Measurements from ENCODE around the gene INTS11. TPM values are rescaled to one million over a fixed set of nuclear protein-coding genes. Genes with fewer than 3 reads are reported as not detected.

INTS11 gene
- total RNA-seq, 1 donor from 2014 or later, result 66.3 TPM

GRCh38 chr1:1340185-1340584 lies 15.7 kb upstream of the INTS11 start:
- FAIRE-seq (no peak), DNase-seq (ENCODE audit: low read depth) (no peak)
- no peaks in the 10 kb centered on the region for H3K27me3 ChIP-seq (ENCODE audit: control insufficient read depth, insufficient read depth, low read length)
- H3K4me3 ChIP-seq (ENCODE audit: low read depth, low read length), result no peak overlapping the region
- no peak for TF ChIP-seq CTCF (IDR thresholded peaks at IDR 0.05; ENCODE audit: insufficient read depth, low read length, severe bottlenecking)
- peaks cover 35% of the 10 kb centered on the region for H3K36me3 ChIP-seq (ENCODE audit: control insufficient read depth, insufficient read depth, low read length)

GRCh38 chr1:1338278-1338677 lies 13.8 kb upstream of the INTS11 start:
- Histone ChIP-seq H3K4me3 (ENCODE audit: low read depth, low read length) (no peak overlapping the region), H3K36me3 (ENCODE audit: control insufficient read depth, insufficient read depth, low read length) (peaks cover 35% of the 10 kb centered on the region), H3K27me3 (ENCODE audit: control insufficient read depth, insufficient read depth, low read length) (no peaks in the 10 kb centered on the region)
- TF ChIP-seq CTCF (IDR thresholded peaks at IDR 0.05; ENCODE audit: insufficient read depth, low read length, severe bottlenecking), result no peak
- no peak for FAIRE-seq
- no peak for DNase-seq (ENCODE audit: low read depth)

- peaks cover 35% of the 10 kb centered on the region for H3K36me3 ChIP-seq (ENCODE audit: control insufficient read depth, insufficient read depth, low read length)
- TF ChIP-seq CTCF (IDR thresholded peaks at IDR 0.05; ENCODE audit: insufficient read depth, low read length, severe bottlenecking), result no peak
- no peak overlapping the region for H3K4me3 ChIP-seq (ENCODE audit: low read depth, low read length)
- no peaks in the 10 kb centered on the region for H3K27me3 ChIP-seq (ENCODE audit: control insufficient read depth, insufficient read depth, low read length)
- DNase-seq (ENCODE audit: low read depth), result no peak
- FAIRE-seq, result no peak
These were observed 13.3 kb upstream of the INTS11 start for GRCh38 chr1:1337793-1338147.

- Histone ChIP-seq H3K27me3 (ENCODE audit: control insufficient read depth, insufficient read depth, low read length) (no peaks in the 10 kb centered on the region), H3K36me3 (ENCODE audit: control insufficient read depth, insufficient read depth, low read length) (peaks cover 34% of the 10 kb centered on the region), H3K4me3 (ENCODE audit: low read depth, low read length) (no peak overlapping the region)
- DNase-seq (ENCODE audit: low read depth) (no peak), FAIRE-seq (no peak)
- no peak for TF ChIP-seq CTCF (IDR thresholded peaks at IDR 0.05; ENCODE audit: insufficient read depth, low read length, severe bottlenecking)
These were observed 12.7 kb upstream of the INTS11 start for GRCh38 chr1:1336931-1337792.

- no peak for TF ChIP-seq CTCF (IDR thresholded peaks at IDR 0.05; ENCODE audit: insufficient read depth, low read length, severe bottlenecking)
- Histone ChIP-seq H3K4me3 (ENCODE audit: low read depth, low read length) (no peak overlapping the region), H3K36me3 (ENCODE audit: control insufficient read depth, insufficient read depth, low read length) (peaks cover 30% of the 10 kb centered on the region), H3K27me3 (ENCODE audit: control insufficient read depth, insufficient read depth, low read length) (no peaks in the 10 kb centered on the region)
- FAIRE-seq, result no peak
- no peak for DNase-seq (ENCODE audit: low read depth)
These were observed 12.0 kb upstream of the INTS11 start for GRCh38 chr1:1336446-1336845.
